LNCAP (cell line): Measurements from ENCODE around the gene HSPD1.

Experiments
- TF ChIP-seq, protein P1 (sequence below): fragments of 450-650 bp; IDR thresholded peaks from 2 replicates; pipeline ENCODE4 v1.5.1; 2017; ENCODE audit warnings: mild to moderate bottlenecking

Gene HSPD1

DNA sequence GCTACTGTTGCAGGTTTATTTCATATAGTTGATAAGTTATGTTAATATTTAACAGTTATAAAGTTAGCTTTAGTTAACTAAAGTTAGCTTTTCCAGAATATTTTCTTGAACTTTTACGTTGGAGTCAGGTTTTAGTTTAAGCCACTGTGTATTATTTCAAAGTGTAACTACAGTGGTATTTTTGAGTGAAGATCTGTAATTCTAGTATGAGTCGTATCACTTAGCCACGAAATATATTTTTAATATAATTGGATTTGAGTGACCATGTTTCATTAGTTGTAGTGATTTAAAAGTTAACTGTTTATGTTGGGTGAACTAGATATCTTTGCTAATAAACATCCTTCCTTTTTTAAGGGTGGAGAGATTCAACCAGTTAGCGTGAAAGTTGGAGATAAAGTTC is 3.0 kb upstream of the HSPD1 start:
- TF ChIP-seq, protein P1, sequence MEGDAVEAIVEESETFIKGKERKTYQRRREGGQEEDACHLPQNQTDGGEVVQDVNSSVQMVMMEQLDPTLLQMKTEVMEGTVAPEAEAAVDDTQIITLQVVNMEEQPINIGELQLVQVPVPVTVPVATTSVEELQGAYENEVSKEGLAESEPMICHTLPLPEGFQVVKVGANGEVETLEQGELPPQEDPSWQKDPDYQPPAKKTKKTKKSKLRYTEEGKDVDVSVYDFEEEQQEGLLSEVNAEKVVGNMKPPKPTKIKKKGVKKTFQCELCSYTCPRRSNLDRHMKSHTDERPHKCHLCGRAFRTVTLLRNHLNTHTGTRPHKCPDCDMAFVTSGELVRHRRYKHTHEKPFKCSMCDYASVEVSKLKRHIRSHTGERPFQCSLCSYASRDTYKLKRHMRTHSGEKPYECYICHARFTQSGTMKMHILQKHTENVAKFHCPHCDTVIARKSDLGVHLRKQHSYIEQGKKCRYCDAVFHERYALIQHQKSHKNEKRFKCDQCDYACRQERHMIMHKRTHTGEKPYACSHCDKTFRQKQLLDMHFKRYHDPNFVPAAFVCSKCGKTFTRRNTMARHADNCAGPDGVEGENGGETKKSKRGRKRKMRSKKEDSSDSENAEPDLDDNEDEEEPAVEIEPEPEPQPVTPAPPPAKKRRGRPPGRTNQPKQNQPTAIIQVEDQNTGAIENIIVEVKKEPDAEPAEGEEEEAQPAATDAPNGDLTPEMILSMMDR, result no peak

GRCh38 chr2:197502201-197502600 is 2.6 kb upstream of the HSPD1 start:
- TF ChIP-seq, protein P1, result no peak

DNA sequence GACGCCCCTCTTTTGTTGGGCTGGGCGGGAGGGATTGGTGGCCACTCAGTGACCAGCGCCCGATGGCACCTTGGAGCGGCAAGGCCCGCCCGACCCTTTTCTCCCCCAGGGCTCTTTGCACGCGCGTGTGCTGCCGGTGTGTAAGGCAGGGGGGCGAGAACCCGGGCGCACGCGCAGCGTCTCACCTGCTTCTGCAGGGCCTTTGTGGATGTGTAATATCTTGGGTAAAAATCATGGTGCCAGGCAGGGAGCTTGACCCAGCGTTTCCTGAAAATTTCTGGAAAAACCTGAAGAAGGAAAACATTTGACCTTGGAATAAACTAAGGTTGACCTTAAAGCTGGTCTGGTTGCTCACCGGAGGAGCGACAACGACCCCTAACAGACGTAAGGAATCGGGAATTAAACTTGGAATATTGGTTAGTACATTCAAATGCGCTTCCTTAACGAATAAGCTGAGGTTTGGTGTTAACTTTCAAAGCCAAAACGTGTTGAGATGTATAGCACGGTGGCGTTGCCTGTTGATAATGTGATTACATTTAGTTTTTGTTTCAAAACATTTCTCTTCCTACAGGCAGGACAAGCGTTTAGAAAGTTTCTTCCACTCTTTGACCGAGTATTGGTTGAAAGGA is 977 bp upstream of the HSPD1 start:
- TF ChIP-seq, protein P1, result no peak

DNA sequence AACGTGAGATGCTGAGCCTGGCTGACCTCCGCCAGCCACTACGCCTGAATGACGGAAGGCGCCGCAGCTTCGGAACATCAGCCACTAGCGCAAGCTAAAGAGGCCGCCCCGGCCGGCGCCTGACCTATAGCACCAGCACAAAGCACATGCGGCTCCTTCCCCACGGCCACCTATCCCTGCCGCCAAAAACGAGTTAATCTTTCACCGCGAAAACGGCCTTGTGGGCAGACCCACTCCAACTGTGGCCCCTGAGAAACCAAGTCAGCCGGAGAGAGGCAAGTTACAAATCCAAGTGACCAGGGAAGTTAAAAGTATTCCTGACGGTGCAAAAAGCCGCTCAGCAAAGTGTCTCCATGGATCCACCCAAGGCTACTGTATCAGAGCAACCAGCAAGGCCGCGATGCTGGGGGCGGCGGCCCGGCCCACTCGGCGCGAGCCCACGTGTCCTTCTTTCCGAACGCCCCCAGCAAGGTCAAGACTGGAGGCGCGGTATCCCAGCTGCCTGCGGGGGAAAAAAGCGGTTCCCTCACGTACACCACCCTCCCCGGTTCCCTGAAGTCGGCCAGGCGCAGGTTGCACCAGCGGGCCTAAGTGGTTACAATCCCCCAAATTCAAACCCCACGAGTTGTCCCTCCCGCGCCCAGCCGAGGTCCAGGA is 575 bp downstream of the HSPD1 start:
- TF ChIP-seq, protein P1, result no peak

DNA sequence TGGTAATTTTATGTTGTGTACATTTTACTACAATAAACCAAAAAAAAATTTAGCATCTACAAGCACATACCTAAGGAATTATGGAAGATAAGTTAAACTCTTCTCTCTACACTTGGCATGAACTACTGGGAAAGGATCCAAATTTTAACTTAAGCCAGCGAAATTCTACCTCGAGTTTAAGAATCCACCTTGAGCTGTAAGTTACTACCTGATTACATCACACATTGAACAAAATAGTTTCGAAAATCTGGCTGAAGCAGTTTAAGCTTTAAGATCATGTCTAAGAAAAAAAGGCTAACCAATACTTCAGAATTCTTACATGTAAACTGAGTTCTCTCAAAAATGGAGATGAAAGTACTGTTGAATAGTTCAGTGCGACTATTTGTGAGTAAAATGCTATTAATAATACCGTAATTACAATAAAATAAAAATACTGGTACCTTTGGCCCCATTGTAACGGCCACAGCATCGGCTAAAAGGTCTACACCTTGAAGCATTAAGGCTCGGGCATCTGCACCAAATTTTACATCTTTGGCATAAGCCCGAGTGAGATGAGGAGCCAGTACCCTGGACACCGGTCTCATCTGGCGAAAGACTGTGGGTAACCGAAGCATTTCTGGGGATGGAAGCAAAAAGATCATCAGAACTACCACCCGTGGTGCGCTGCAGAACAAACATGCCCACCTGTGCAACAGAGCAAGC is 1.3 kb downstream of the HSPD1 start:
- TF ChIP-seq, protein P1, result no peak

DNA sequence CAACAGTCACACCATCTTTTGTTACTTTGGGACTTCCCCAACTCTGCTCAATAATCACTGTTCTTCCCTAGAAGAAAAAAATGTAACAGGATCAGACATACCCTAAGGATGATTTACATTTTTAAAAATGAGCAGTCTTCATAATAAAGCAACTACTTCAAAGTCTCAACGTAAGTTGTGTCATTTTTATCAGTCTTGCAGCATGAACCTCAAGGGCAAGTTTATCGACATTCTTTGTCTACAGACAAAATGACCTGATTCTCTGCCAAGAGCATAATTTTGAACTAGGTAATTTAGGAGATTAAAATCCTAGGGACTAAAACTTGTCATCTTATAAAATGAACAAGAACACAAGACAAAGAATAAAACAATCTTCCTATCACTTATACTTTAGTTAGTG is 2.3 kb downstream of the HSPD1 start:
- TF ChIP-seq, protein P1, result no peak

GRCh38 chr2:197496695-197497094 is 2.9 kb downstream of the HSPD1 start:
- TF ChIP-seq, protein P1, result no peak
